Heart left ventricle (tissue), 16 donors: ENCODE results near the gene SFTPA1. TPM values are rescaled to one million over a fixed set of nuclear protein-coding genes. Genes with fewer than 3 reads are reported as not detected.
A peak's percentile ranks its signal among the peaks of the same experiment; 100 is the strongest.
"Not testable (repeated sequence)": the region's sequence is repeated elsewhere in the genome, so short reads cannot be mapped to it uniquely, and the experiment has no call there.

ENCODE experiments used
- ATAC-seq, 4 donors: fragments of 200-7000 bp; cut with Tn5 transposase; one replicate each; pipeline ENCODE4 v1.9.1; 2020 to 2022; ENCODE audit warnings: moderate library complexity in 4 of 4, mild to moderate bottlenecking in 3 of 4, moderate number of reproducible peaks in 1 of 4
- DNase-seq, 5 donors: peaks; one replicate each; pipeline ENCODE4 v3.0.0-alpha.2; 2020
- H3K27ac ChIP-seq, 12 donors: fragments of 200-600 bp; sonication (generic) in 4 of 12; one replicate each; pipeline versions ENCODE4 v1.5.0 to v1.8.0; 2016 to 2022; ENCODE audit warnings: mild to moderate bottlenecking in 2 of 12
- H3K27me3 ChIP-seq, 9 donors: fragments of 200-600 bp; sonication (generic) in 2 of 9; one replicate each; pipeline versions ENCODE4 v1.5.1 to v1.8.0; 2016 to 2022; ENCODE audit warnings: mild to moderate bottlenecking in 3 of 9
- H3K36me3 ChIP-seq, 9 donors: fragments of 200-600 bp; sonication (generic) in 2 of 9; one replicate each; pipeline versions ENCODE4 v1.5.0 to v1.8.0; 2018 to 2022; ENCODE audit warnings: mild to moderate bottlenecking in 2 of 9
- H3K4me1 ChIP-seq, 12 donors: fragments of 200-600 bp; sonication (generic) in 4 of 12; one replicate each; pipeline versions ENCODE4 v1.5.0 to v1.8.0; 2016 to 2022; ENCODE audit warnings: mild to moderate bottlenecking in 3 of 12
- H3K4me3 ChIP-seq, 12 donors: fragments of 200-600 bp; sonication (generic) in 4 of 12; one replicate each; pipeline versions ENCODE4 v1.5.0 to v1.8.0; 2017 to 2022; ENCODE audit warnings: mild to moderate bottlenecking in 9 of 12, moderate library complexity in 4 of 12
- H3K9me3 ChIP-seq, 12 donors: fragments of 200-600 bp; sonication (generic) in 4 of 12; one replicate each; pipeline versions ENCODE4 v1.5.0 to v1.8.0; 2016 to 2022; ENCODE audit warnings: mild to moderate bottlenecking in 1 of 12
- CTCF ChIP-seq, 12 donors: fragments of 200-600 bp; sonication (generic) in 4 of 12; IDR thresholded peaks; one replicate each; pipeline versions ENCODE4 v1.5.0 to v1.8.0; 2018 to 2022; ENCODE audit warnings: antibody characterized with exemption in 12 of 12, mild to moderate bottlenecking in 5 of 12
- POLR2A ChIP-seq, 2 donors: fragments of 450-650 bp; IDR thresholded peaks; one replicate each; pipeline ENCODE4 v1.6.1; 2017; ENCODE audit warnings: antibody characterized with exemption in 2 of 2, mild to moderate bottlenecking in 2 of 2, moderate library complexity in 2 of 2
- WGBS, 4 donors: extraction: QIAGEN DNeasy Blood & Tissue Kit in 2 of 4; methylation state at CpG; one replicate each; pipeline versions ENCODE4 v1.1.5 to v1.1.7; 2013 to 2018; 5-methylcytosine and 5-hydroxymethylcytosine counted together
- intact Hi-C, 10 donors: fragments of 100-400 bp; cut with DNase I; formaldehyde crosslinking; loops; one replicate each; pipeline versions ENCODE4 v1.11.1 to v1.14.2; 2022
- polyA plus RNA-seq, 2 donors: library from polyadenylated mRNA; stranded (reverse); fragments of 200-250 nt; gene quantifications; one replicate each; pipeline ENCODE4 v1.2.3, GENCODE V29; 2013
- total RNA-seq, 9 donors: library from RNA; depleted of rRNA in 2 of 9; stranded (reverse); fragments of >200 nt in 2 of 9; fragmentation: NEBNext Ultra II Directional in 3 of 9; extraction: Animal tissue kit (Norgen Biotek cat#: 25700) in 3 of 9; gene quantifications; one replicate each; pipeline versions ENCODE4 v1.1.0 to v1.2.4, GENCODE V29; 2016 to 2023
- donor health status: ischemic (EF 13 %, LVEDD 7.1; RV severe dilation, severe dysfunction).
- donor health status: healthy with polysubstance abuse.
- donor health status: DM: no; HTN: yes; CAD: no.
- donor health status: DM: no; HTN: no; CAD: no.
- donor health status: ischemic (EF 25% LVEDD 6.9; RV normal size, moderate dysfunction).
- donor health status: ischemic (EF 25% LVEDD 5.7; RV mildly dilated, moderate dysfunction).
- donor health status: healthy.
- donor health status: DM: yes; HTN: yes; CAD: no.
- donor health status: ischemic (EF 35%, LVEDD 5.7; RV mildly dilated, moderate dysfunction).
- donor health status: nonischemic (EF 11% LVEDD 7.7; RV severe dilation, severe dysfunction).
- donor health status: DM: yes; HTN: yes; CAD: no.
- donor health status: PGD.
- donor health status: ischemic (EF 29% LVEDD 5.4; RV normal size, mild dysfunction).
- donor health status: nonischemic (EF 23%, LVEDD 6.1; RV moderate dilation, normal function).

Gene SFTPA1
- total and polyA plus RNA-seq, 11 donors, result 0.26 TPM; not detected in 10

- intact Hi-C loops, result loop anchor here in 2 of 10 donors (5.0 to 10.0 kb wide), 2 partner anchors 231 to 233 kb away; no protein-coding TSS in a partner anchor
- DNase-seq, result no peak
These were observed 5.4 kb upstream of the SFTPA1 start for GRCh38 chr10:79605308-79605707.

GRCh38 chr10:79608505-79609375 is 2.0 kb upstream of the SFTPA1 start:
- peaks cover 0 to under 1% (median 0%) of the 10 kb centered on the region in 12 donors for H3K9me3 ChIP-seq
- no peak overlapping the region for H3K27ac ChIP-seq
- no peak overlapping the region for H3K4me3 ChIP-seq
- no peaks in the 10 kb centered on the region for H3K36me3 ChIP-seq
- WGBS, 4 donors, result 51 to 55% (median 54%) methylated on average over 20 of the region's 20 CpGs
- peak in 2 of 4 donors; percentile 36 to 39 for ATAC-seq
- TF ChIP-seq POLR2A (IDR thresholded peaks at IDR 0.05) (no peak), CTCF (IDR thresholded peaks at IDR 0.05) (peak; percentile 34 to 65 (median 48))
- DNase-seq, result no peak
- no peaks in the 10 kb centered on the region for H3K4me1 ChIP-seq
- no peaks in the 10 kb centered on the region for H3K27me3 ChIP-seq
- intact Hi-C loops, result loop anchor here in 2 of 10 donors (5.0 to 10.0 kb wide), 2 partner anchors 234 to 236 kb away; no protein-coding TSS in a partner anchor

More at GRCh38 chr10:79605308-79605707, 5.4 kb upstream of the SFTPA1 start:
- H3K4me3 ChIP-seq, result no peak overlapping the region
- no peak overlapping the region for H3K27ac ChIP-seq
- no peaks in the 10 kb centered on the region for H3K4me1 ChIP-seq
- no peaks in the 10 kb centered on the region for H3K27me3 ChIP-seq
- no peak for TF ChIP-seq CTCF (IDR thresholded peaks at IDR 0.05)
- no peak for TF ChIP-seq POLR2A (IDR thresholded peaks at IDR 0.05)
- no peaks in the 10 kb centered on the region for H3K36me3 ChIP-seq
- H3K9me3 ChIP-seq, result peaks cover 0 to 7% (median 0%) of the 10 kb centered on the region in 12 donors
- ATAC-seq, result no peak

GRCh38 chr10:79611193-79611976 is 646 bp downstream of the SFTPA1 start:
- ATAC-seq, DNase-seq: not testable (repeated sequence)

GRCh38 chr10:79615577-79615976 is 4.8 kb downstream of the SFTPA1 start:
- Histone ChIP-seq H3K27ac (no peak overlapping the region), H3K4me3 (no peak overlapping the region), H3K27me3 (no peaks in the 10 kb centered on the region), H3K36me3 (no peaks in the 10 kb centered on the region), H3K9me3 (peaks cover 0 to 18% (median 0%) of the 10 kb centered on the region in 12 donors), H3K4me1 (no peaks in the 10 kb centered on the region)
- 72 to 83% (median 76%) methylated on average over 3 of the region's 3 CpGs for WGBS, 4 donors
- intact Hi-C loops, result no loop called here
- DNase-seq (no peak), ATAC-seq (peak in 1 of 4 donors; percentile 27)
- TF ChIP-seq POLR2A (IDR thresholded peaks at IDR 0.05) (no peak), CTCF (IDR thresholded peaks at IDR 0.05) (no peak)

More at GRCh38 chr10:79611193-79611976, 646 bp downstream of the SFTPA1 start:
- H3K27me3 ChIP-seq, H3K4me3 ChIP-seq, H3K4me1 ChIP-seq, H3K27ac ChIP-seq, H3K9me3 ChIP-seq, H3K36me3 ChIP-seq, intact Hi-C loops: not testable (repeated sequence)
- 86 to 92% (median 87%) methylated on average over 11 to 18 of the region's 18 CpGs for WGBS, 4 donors
